Measurements from ENCODE around the gene MTX2.
"Not testable (repeated sequence)": the region's sequence is repeated elsewhere in the genome, so short reads cannot be mapped to it uniquely, and the experiment has no call there.

MTX2 gene

DNA sequence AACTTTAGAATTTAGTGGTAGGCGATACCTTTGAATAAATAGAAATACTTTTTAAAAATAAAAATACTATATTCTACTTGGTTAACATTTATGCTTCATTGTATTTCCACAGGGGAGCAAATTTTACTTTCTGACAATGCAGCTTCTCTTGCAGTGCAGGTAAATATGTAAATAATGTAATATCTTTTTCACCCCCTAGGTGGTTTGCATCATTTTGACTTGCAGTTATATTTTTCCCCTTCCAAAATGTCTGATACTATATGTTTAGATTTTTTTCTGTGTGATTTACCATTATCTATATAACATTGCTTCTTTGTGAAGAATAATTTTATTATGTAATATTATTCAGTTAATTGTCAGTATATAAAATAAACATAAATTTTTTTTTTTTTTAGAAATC is 28.5 kb downstream of the MTX2 start:
- DNase-seq (ENCODE audit: low read depth) = no peak
- TF ChIP-seq, protein P1, sequence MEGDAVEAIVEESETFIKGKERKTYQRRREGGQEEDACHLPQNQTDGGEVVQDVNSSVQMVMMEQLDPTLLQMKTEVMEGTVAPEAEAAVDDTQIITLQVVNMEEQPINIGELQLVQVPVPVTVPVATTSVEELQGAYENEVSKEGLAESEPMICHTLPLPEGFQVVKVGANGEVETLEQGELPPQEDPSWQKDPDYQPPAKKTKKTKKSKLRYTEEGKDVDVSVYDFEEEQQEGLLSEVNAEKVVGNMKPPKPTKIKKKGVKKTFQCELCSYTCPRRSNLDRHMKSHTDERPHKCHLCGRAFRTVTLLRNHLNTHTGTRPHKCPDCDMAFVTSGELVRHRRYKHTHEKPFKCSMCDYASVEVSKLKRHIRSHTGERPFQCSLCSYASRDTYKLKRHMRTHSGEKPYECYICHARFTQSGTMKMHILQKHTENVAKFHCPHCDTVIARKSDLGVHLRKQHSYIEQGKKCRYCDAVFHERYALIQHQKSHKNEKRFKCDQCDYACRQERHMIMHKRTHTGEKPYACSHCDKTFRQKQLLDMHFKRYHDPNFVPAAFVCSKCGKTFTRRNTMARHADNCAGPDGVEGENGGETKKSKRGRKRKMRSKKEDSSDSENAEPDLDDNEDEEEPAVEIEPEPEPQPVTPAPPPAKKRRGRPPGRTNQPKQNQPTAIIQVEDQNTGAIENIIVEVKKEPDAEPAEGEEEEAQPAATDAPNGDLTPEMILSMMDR (conservative IDR thresholded peaks at IDR 0.05; ENCODE audit: low read length) = no peak
- no peak overlapping the region for H3K4me3 ChIP-seq (ENCODE audit: low read length)

DNA sequence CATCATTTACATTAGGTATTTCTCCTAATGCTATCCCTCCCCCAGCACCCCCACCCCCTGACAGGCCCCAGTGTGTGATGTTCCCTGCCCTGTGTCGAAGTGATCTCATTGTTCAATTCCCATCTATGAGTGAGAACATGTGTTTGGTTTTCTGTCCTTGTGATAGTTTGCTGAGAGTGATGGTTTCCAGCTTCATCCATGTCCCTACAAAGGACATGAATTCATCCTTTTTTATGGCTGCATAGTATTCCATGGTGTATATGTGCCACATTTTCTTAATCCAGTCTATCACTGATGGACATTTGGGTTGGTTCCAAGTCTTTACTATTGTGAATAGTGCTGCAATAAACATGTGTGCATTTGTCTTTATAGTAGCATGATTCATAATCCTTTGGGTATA is 36.8 kb downstream of the MTX2 start:
- H3K4me3 ChIP-seq (ENCODE audit: low read length); DNase-seq (ENCODE audit: low read depth): not testable (repeated sequence)

DNA sequence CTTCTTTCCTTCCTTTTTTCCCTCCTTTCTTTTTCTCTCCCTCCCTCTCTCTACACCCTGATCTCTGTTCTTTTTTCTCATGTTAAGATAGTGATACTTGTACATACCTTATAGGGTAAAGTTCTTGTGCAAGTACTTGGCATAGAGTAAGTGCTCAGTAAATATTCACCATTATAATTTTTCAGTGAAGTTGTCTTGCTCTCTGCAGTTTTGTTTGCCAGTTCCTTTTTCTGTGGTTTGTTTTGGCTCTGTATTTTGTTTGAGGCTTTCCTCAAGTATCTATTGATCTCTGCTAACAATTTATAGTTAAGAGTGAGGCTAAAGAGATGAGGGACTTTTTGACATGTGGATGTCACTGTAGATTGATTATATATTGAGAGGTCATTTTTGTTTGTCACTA is 48.0 kb downstream of the MTX2 start:
- TF ChIP-seq, protein P1 (conservative IDR thresholded peaks at IDR 0.05; ENCODE audit: low read length) = no peak
- no peak overlapping the region for H3K4me3 ChIP-seq (ENCODE audit: low read length)
- DNase-seq (ENCODE audit: low read depth) = peak; percentile 22

DNA sequence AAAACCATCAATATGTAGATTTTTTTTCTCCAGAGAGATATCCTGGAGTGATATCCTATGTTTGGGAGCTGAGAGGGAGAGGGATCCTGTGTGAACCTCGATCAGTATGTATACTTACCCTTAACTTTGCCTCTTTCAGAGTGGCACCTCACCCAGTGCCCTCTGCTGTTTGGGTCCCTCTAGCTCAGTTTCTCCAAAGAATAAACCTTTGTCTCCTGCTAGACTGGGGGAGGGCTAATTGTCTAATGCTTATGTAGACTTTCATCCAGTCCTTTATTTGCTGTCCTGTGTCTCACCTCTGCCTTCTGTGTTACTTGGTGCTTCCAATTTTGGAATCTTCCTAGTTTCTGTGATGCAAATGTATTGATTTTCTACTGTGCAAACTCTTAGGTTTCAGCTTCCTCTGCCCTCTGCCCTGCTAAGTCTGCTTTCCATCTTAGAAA is 48.4 kb downstream of the MTX2 start:
- TF ChIP-seq, protein P1 (conservative IDR thresholded peaks at IDR 0.05; ENCODE audit: low read length) = no peak
- H3K4me3 ChIP-seq (ENCODE audit: low read length) = no peak overlapping the region
- DNase-seq (ENCODE audit: low read depth) = no peak

DNA sequence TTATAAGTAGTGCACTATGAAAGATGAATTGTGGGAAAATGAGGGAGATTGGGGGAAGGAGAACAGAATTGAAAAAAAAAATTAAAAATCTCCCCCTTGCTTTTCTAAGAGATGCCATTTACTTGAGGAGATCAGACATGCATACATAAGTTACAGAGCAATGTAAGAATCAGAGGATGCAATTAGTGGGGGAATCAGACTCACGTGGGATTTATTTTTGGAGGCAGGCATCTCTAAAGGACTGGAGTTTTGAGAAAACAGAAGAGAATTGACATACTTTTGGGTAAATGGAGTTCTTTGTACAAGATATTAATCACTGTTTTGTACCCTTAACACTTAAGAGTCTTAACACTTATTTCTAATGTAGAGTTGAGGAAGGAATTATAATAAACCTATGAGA is 52.7 kb downstream of the MTX2 start:
- DNase-seq (ENCODE audit: low read depth) = no peak
- TF ChIP-seq, protein P1 (conservative IDR thresholded peaks at IDR 0.05; ENCODE audit: low read length) = no peak
- no peak overlapping the region for H3K4me3 ChIP-seq (ENCODE audit: low read length)

DNA sequence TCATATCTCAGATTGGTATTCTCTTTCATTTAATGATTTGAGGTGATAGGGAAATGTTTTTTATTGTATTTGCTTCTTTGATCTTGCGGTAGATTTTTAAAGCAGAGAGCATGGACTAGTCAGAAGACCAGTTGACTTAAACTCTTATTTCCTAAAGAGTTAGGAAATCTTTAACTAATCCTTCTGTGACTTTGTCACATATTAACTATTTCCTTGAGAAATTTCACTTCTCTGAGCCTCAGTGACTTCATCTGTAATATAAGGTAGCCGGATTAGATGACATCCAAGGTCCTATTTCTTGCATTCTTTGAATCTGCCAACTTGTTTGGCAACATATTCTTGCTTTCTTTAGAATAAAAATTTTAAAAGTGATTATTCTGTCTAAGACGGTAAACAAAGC is 55.6 kb downstream of the MTX2 start:
- H3K4me3 ChIP-seq (ENCODE audit: low read length) = no peak overlapping the region
- TF ChIP-seq, protein P1 (conservative IDR thresholded peaks at IDR 0.05; ENCODE audit: low read length) = no peak
- no peak for DNase-seq (ENCODE audit: low read depth)

DNA sequence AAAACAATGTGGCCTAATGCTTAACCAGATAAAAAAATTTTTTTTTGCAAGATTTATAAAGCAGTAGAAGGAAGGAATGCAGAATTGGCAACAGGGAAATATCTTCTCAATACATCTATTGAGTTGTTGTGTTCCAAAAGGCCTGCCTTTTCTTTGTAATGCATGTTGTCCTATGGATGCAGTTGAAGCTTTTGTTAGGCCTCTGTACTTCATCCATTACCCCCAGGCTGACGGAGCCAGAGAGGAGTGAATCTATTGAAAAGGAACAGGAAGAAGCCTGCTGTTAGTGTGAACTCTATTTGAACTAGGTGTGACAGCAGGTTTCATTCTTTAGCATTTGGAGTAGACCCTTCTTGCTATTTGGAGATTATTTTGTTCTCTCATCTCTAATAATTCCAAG is 56.5 kb downstream of the MTX2 start:
- H3K4me3 ChIP-seq (ENCODE audit: low read length) = no peak overlapping the region
- TF ChIP-seq, protein P1 (conservative IDR thresholded peaks at IDR 0.05; ENCODE audit: low read length) = no peak
- no peak for DNase-seq (ENCODE audit: low read depth)

DNA sequence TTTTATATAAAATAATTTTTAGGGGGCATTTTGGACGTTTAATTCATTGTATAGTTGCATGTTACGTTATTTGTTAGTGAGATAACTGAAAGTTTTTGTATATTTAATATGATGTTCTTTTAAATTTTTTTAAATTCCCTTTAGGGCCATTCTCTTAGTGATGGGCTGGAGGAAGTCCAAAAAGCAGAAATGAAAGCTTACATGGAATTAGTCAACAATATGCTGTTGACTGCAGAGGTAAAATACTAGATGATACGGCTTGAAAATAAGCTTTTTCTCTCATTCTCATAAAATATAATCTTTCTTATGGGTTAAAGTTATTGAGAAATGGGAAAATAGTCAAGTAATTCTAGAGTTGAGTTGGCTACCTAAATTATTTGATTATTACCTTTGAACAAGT is 58.9 kb downstream of the MTX2 start:
- TF ChIP-seq, protein P1 (conservative IDR thresholded peaks at IDR 0.05; ENCODE audit: low read length) = no peak
- no peak overlapping the region for H3K4me3 ChIP-seq (ENCODE audit: low read length)

More for the DNA sequence above, 58.9 kb downstream of the MTX2 start:
- DNase-seq (ENCODE audit: low read depth) = no peak
